Endodermal cell (in vitro differentiated cells): ENCODE results near the gene MAPK8IP3. TPM values are rescaled to one million over a fixed set of nuclear protein-coding genes. Genes with fewer than 3 reads are reported as not detected.
A peak's percentile ranks its signal among the peaks of the same experiment; 100 is the strongest.

Experiments used
- DNase-seq: peaks from one replicate; pipeline ENCODE4 v3.0.0-alpha.2; 2017
- H3K27ac ChIP-seq: 2 replicates; pipeline ENCODE4 v1.5.1; 2013; ENCODE audit warnings: mild to moderate bottlenecking, low read depth, low read length, moderate library complexity
- H3K27me3 ChIP-seq: 2 replicates; pipeline ENCODE4 v1.6.1; 2013; ENCODE audit warnings: mild to moderate bottlenecking, low read length, moderate library complexity; ENCODE audit not compliant: insufficient read depth, control insufficient read depth, poor library complexity, severe bottlenecking
- H3K36me3 ChIP-seq: 2 replicates; pipeline ENCODE4 v1.7.0; 2013; ENCODE audit warnings: mild to moderate bottlenecking, low read length, moderate library complexity; ENCODE audit not compliant: control insufficient read depth, insufficient read depth
- H3K4me1 ChIP-seq: one replicate; pipeline ENCODE4 v1.7.0; 2013; ENCODE audit warnings: low read length; ENCODE audit not compliant: control insufficient read depth, insufficient read depth
- H3K4me3 ChIP-seq: 2 replicates; pipeline ENCODE4 v1.5.1; 2013; ENCODE audit warnings: mild to moderate bottlenecking, low read length, moderate library complexity
- H3K9ac ChIP-seq: 2 replicates; pipeline ENCODE4 v1.6.1; 2013; ENCODE audit warnings: mild to moderate bottlenecking, low read length, moderate library complexity; ENCODE audit not compliant: poor library complexity, severe bottlenecking; ENCODE audit errors: extremely low read depth
- H3K9me3 ChIP-seq: 2 replicates; pipeline ENCODE4 v1.6.1; 2013; ENCODE audit warnings: mild to moderate bottlenecking, low read length, moderate library complexity; ENCODE audit not compliant: control insufficient read depth
- H3K27ac Mint-ChIP-seq: 2 replicates; pipeline ENCODE4 v1.8.0; 2020; ENCODE audit warnings: mixed read lengths
- H3K27me3 Mint-ChIP-seq: 2 replicates; pipeline ENCODE4 v1.8.0; 2021; ENCODE audit warnings: mild to moderate bottlenecking, mixed read lengths; ENCODE audit not compliant: insufficient read depth
- H3K36me3 Mint-ChIP-seq: 2 replicates; pipeline ENCODE4 v1.8.0; 2020; ENCODE audit warnings: low read depth, mixed read lengths
- H3K4me1 Mint-ChIP-seq: 2 replicates; pipeline ENCODE4 v1.8.0; 2020; ENCODE audit warnings: mixed read lengths
- H3K4me3 Mint-ChIP-seq: 2 replicates; pipeline ENCODE4 v1.8.0; 2020; ENCODE audit warnings: mild to moderate bottlenecking, moderate library complexity, mixed read lengths
- H3K9me3 Mint-ChIP-seq: 2 replicates; pipeline ENCODE4 v1.8.0; 2020; ENCODE audit warnings: mild to moderate bottlenecking, mixed read lengths
- CTCF ChIP-seq: fragments of 200-600 bp; sonication (generic); conservative IDR thresholded peaks from 2 replicates; pipeline ENCODE4 v1.5.0; 2021; ENCODE audit warnings: antibody characterized with exemption, mild to moderate bottlenecking
- WGBS, 2 experiments: methylation state at CpG; one replicate each; pipeline versions ENCODE4 v1.1.5 to v1.1.7; 2013; ENCODE audit warnings: missing lambda C conversion rate in 2 of 2, mixed read lengths in 1 of 2; ENCODE audit not compliant: insufficient coverage in 1 of 2, insufficient read length in 1 of 2; 5-methylcytosine and 5-hydroxymethylcytosine counted together
- total RNA-seq, 2 donors: library from RNA; stranded (reverse); fragmentation: NEBNext Ultra II Directional in 1 of 2; extraction: Animal tissue kit (Norgen Biotek cat#: 25700) in 1 of 2; gene quantifications; 2 replicates in 1 of 2; 3 replicates in 1 of 2; pipeline ENCODE4 v1.2.1, GENCODE V29; 2021

The MAPK8IP3 gene
- total RNA-seq, 2 donors from 2014 or later = 76.0 to 84.0 TPM

GRCh38 chr16:1754204-1754603 is 48.2 kb downstream of the MAPK8IP3 start:
- Histone ChIP-seq H3K36me3 (peaks cover 32% of the 10 kb centered on the region), H3K9me3 (no peaks in the 10 kb centered on the region), H3K9ac (no peak overlapping the region), H3K4me1 (no peaks in the 10 kb centered on the region), H3K27me3 (no peaks in the 10 kb centered on the region), H3K4me3 (no peak overlapping the region), H3K27ac (no peak overlapping the region)
- H3K4me3 Mint-ChIP-seq = no peak overlapping the region
- H3K27me3 Mint-ChIP-seq = no peaks in the 10 kb centered on the region
- no peak for TF ChIP-seq CTCF
- no peaks in the 10 kb centered on the region for H3K9me3 Mint-ChIP-seq
- no peak overlapping the region for H3K27ac Mint-ChIP-seq
- H3K4me1 Mint-ChIP-seq = no peaks in the 10 kb centered on the region
- DNase-seq = no peak
- peaks cover 36% of the 10 kb centered on the region for H3K36me3 Mint-ChIP-seq
- WGBS, 2 experiments = 93 to 95% methylated on average over 8 to 12 of the region's 12 CpGs

GRCh38 chr16:1757714-1758461 is 51.9 kb downstream of the MAPK8IP3 start:
- Histone ChIP-seq H3K27ac (no peak overlapping the region), H3K27me3 (no peaks in the 10 kb centered on the region), H3K4me3 (no peak overlapping the region), H3K9ac (no peak overlapping the region), H3K36me3 (peaks cover 15% of the 10 kb centered on the region), H3K9me3 (no peaks in the 10 kb centered on the region), H3K4me1 (no peaks in the 10 kb centered on the region)
- TF ChIP-seq CTCF = no peak
- DNase-seq = no peak
- Mint-ChIP-seq H3K4me3 (no peak overlapping the region), H3K27ac (no peak overlapping the region), H3K4me1 (no peaks in the 10 kb centered on the region), H3K36me3 (peaks cover 24% of the 10 kb centered on the region), H3K9me3 (no peaks in the 10 kb centered on the region), H3K27me3 (no peaks in the 10 kb centered on the region)
- WGBS, 2 experiments = 93 to 94% methylated on average over 10 to 36 of the region's 37 CpGs

- Histone ChIP-seq H3K27me3 (no peaks in the 10 kb centered on the region), H3K9ac (no peak overlapping the region), H3K36me3 (peaks cover 13% of the 10 kb centered on the region), H3K9me3 (no peaks in the 10 kb centered on the region), H3K4me1 (no peaks in the 10 kb centered on the region), H3K4me3 (no peak overlapping the region), H3K27ac (no peak overlapping the region)
- no peak overlapping the region for H3K4me3 Mint-ChIP-seq
- H3K36me3 Mint-ChIP-seq = peaks cover 21% of the 10 kb centered on the region
- TF ChIP-seq CTCF = no peak
- DNase-seq = no peak
- no peaks in the 10 kb centered on the region for H3K4me1 Mint-ChIP-seq
- peak overlapping the region; percentile 17 for H3K27ac Mint-ChIP-seq
- WGBS, 2 experiments = 94 to 95% methylated on average over 13 to 18 of the region's 18 CpGs
- H3K9me3 Mint-ChIP-seq = no peaks in the 10 kb centered on the region
- no peaks in the 10 kb centered on the region for H3K27me3 Mint-ChIP-seq
These were observed 52.9 kb downstream of the MAPK8IP3 start for GRCh38 chr16:1758923-1759322.
